DOHH2 (cell line): ENCODE measurements around the gene SLC7A5.

Source experiments
- H3F3A ChIP-seq: fragments of 200-600 bp; sonication (generic), shearing (Covaris generic); 2 replicates; pipeline ENCODE4 v1.6.0; 2016; ENCODE audit warnings: antibody characterized with exemption, mild to moderate bottlenecking; ENCODE audit not compliant: control insufficient read depth, insufficient read depth
- H3K27ac ChIP-seq: fragments of 200-600 bp; sonication (generic); 2 replicates; pipeline ENCODE4 v1.5.1; 2014; ENCODE audit warnings: low read depth, mild to moderate bottlenecking, low read length, moderate library complexity
- H3K27me3 ChIP-seq: fragments of 200-600 bp; sonication (generic); 2 replicates; pipeline ENCODE4 v1.6.1; 2014; ENCODE audit warnings: mild to moderate bottlenecking, low read length, mixed read lengths; ENCODE audit not compliant: control insufficient read depth
- H3K36me3 ChIP-seq: fragments of 200-600 bp; sonication (generic); 2 replicates; pipeline ENCODE4 v1.6.1; 2014; ENCODE audit warnings: mild to moderate bottlenecking, low read length, moderate library complexity, mixed read lengths; ENCODE audit not compliant: control insufficient read depth
- H3K4me1 ChIP-seq: fragments of 200-600 bp; sonication (generic); 2 replicates; pipeline ENCODE4 v1.6.1; 2014; ENCODE audit warnings: mild to moderate bottlenecking, low read length, mixed read lengths; ENCODE audit not compliant: control insufficient read depth
- H3K4me2 ChIP-seq: fragments of 200-600 bp; sonication (generic); 2 replicates; pipeline ENCODE4 v1.6.0; 2014; ENCODE audit warnings: mild to moderate bottlenecking, low read length, moderate library complexity
- H3K4me3 ChIP-seq: fragments of 200-600 bp; sonication (generic); 2 replicates; pipeline ENCODE4 v1.5.1; 2014; ENCODE audit warnings: mild to moderate bottlenecking, low read length, mixed read lengths
- H3K79me2 ChIP-seq: fragments of 200-600 bp; sonication (generic); 2 replicates; pipeline ENCODE4 v1.6.1; 2014; ENCODE audit warnings: mild to moderate bottlenecking, low read length, mixed read lengths; ENCODE audit not compliant: control insufficient read depth
- H3K9me2 ChIP-seq: fragments of 200-600 bp; sonication (generic); replicated peaks from 2 replicates; pipeline ENCODE4 v1.6.1; 2014; ENCODE audit warnings: mild to moderate bottlenecking, low read length, mixed read lengths; ENCODE audit not compliant: control insufficient read depth
- H3K9me3 ChIP-seq: fragments of 200-600 bp; sonication (generic); 2 replicates; pipeline ENCODE4 v1.6.1; 2014; ENCODE audit warnings: antibody characterized with exemption, low read length, mixed read lengths; ENCODE audit not compliant: control insufficient read depth, insufficient read depth
- H4K20me1 ChIP-seq: fragments of 200-600 bp; sonication (generic); 2 replicates; pipeline ENCODE4 v1.6.0; 2014; ENCODE audit warnings: low read depth, mild to moderate bottlenecking, antibody characterized with exemption, low read length, moderate library complexity; ENCODE audit not compliant: control insufficient read depth, insufficient read depth
- EZH2phosphoT487 ChIP-seq: fragments of 200-600 bp; sonication (generic); IDR thresholded peaks from 2 replicates; pipeline ENCODE4 v1.6.1; 2017; ENCODE audit warnings: borderline replicate concordance, mild to moderate bottlenecking, antibody characterized with exemption, low read length, moderate library complexity, mixed read lengths
- TF ChIP-seq, protein P1 (sequence below): fragments of 200-600 bp; sonication (generic); IDR thresholded peaks from one replicate; pipeline ENCODE4 v1.5.1; 2014; ENCODE audit warnings: antibody characterized with exemption, mild to moderate bottlenecking, low read depth, low read length; ENCODE audit not compliant: poor library complexity, severe bottlenecking

SLC7A5 gene

GRCh38 chr16:87829988-87830672 is 39.2 kb downstream of the SLC7A5 start:
- no peak overlapping the region for H3K4me2 ChIP-seq
- no peaks in the 10 kb centered on the region for H3K27me3 ChIP-seq
- H4K20me1 ChIP-seq, result no peaks in the 10 kb centered on the region
- H3K9me2 ChIP-seq, result no peaks in the 10 kb centered on the region
- peaks cover 57% of the 10 kb centered on the region for H3K4me1 ChIP-seq
- no peak overlapping the region for H3K27ac ChIP-seq
- peaks cover 56% of the 10 kb centered on the region for H3K36me3 ChIP-seq
- no peaks in the 10 kb centered on the region for H3K79me2 ChIP-seq
- H3K4me3 ChIP-seq, result no peak overlapping the region
- H3K9me3 ChIP-seq, result no peaks in the 10 kb centered on the region
- TF ChIP-seq, protein P1, sequence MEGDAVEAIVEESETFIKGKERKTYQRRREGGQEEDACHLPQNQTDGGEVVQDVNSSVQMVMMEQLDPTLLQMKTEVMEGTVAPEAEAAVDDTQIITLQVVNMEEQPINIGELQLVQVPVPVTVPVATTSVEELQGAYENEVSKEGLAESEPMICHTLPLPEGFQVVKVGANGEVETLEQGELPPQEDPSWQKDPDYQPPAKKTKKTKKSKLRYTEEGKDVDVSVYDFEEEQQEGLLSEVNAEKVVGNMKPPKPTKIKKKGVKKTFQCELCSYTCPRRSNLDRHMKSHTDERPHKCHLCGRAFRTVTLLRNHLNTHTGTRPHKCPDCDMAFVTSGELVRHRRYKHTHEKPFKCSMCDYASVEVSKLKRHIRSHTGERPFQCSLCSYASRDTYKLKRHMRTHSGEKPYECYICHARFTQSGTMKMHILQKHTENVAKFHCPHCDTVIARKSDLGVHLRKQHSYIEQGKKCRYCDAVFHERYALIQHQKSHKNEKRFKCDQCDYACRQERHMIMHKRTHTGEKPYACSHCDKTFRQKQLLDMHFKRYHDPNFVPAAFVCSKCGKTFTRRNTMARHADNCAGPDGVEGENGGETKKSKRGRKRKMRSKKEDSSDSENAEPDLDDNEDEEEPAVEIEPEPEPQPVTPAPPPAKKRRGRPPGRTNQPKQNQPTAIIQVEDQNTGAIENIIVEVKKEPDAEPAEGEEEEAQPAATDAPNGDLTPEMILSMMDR, result no peak
- peaks cover 11% of the 10 kb centered on the region; the same call in 1 of the 2 replicates for H3F3A ChIP-seq

- Histone ChIP-seq H3K79me2 (no peaks in the 10 kb centered on the region), H3K27ac (no peak overlapping the region)
Measured at GRCh38 chr16:87829622-87829980, 39.7 kb downstream of the SLC7A5 start.

GRCh38 chr16:87828907-87829621 is 40.2 kb downstream of the SLC7A5 start:
- Histone ChIP-seq H3K4me2 (no peak overlapping the region), H3K27ac (peak overlapping the region; percentile 11; the same call in 1 of the 2 replicates)

More at GRCh38 chr16:87829622-87829980, 39.7 kb downstream of the SLC7A5 start:
- Histone ChIP-seq H3K9me2 (no peaks in the 10 kb centered on the region), H4K20me1 (no peaks in the 10 kb centered on the region), H3K4me2 (no peak overlapping the region), H3K36me3 (peaks cover 51% of the 10 kb centered on the region), H3F3A (peaks cover 11% of the 10 kb centered on the region; the same call in 1 of the 2 replicates), H3K4me1 (peaks cover 57% of the 10 kb centered on the region), H3K4me3 (no peak overlapping the region), H3K27me3 (no peaks in the 10 kb centered on the region), H3K9me3 (no peaks in the 10 kb centered on the region)
- no peak for TF ChIP-seq EZH2phosphoT487
- TF ChIP-seq, protein P1, result no peak

More at GRCh38 chr16:87828907-87829621, 40.2 kb downstream of the SLC7A5 start:
- Histone ChIP-seq H3K9me2 (no peaks in the 10 kb centered on the region), H3K36me3 (peaks cover 46% of the 10 kb centered on the region), H3K27me3 (no peaks in the 10 kb centered on the region), H3K79me2 (no peaks in the 10 kb centered on the region), H3K4me3 (no peak overlapping the region), H4K20me1 (no peaks in the 10 kb centered on the region), H3F3A (peaks cover 11% of the 10 kb centered on the region; the same call in 1 of the 2 replicates), H3K9me3 (no peaks in the 10 kb centered on the region), H3K4me1 (peaks cover 56% of the 10 kb centered on the region)
- TF ChIP-seq, protein P1, result no peak
- no peak for TF ChIP-seq EZH2phosphoT487
